NCI-H128 (cell line): Measurements from ENCODE around the gene GP9.

Experiments
- DNase-seq: peaks from one replicate; lab custom pipeline; 2025; ENCODE audit not compliant: unreplicated experiment; lab: John Stamatoyannopoulos, UW

The GP9 gene

GRCh38 chr3:129027544-129027880 is 33.1 kb upstream of the GP9 start:
- DNase-seq, result no peak

- DNase-seq, result no peak
These were observed 31.7 kb upstream of the GP9 start for GRCh38 chr3:129028866-129029265.

DNA sequence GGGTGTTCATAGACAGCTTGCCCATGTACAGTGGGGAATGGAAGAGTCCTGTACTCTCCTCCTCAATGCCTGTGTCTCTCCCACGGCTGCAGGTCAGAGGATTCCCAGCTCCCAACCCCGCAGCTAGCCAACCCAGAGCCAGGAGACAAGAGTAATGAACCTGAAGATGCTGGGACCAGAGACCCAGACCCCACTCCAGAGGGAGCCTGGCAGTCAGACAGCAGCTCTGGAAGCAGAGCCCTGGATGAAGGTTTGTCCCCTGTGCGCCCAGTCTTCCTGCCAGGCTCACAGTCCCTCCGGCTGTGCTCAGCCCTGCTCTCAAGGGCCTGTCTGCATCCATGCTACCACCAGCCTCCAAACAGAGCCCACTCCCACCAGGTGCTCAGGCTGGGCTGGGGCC is 30.0 kb upstream of the GP9 start:
- DNase-seq, result no peak

DNA sequence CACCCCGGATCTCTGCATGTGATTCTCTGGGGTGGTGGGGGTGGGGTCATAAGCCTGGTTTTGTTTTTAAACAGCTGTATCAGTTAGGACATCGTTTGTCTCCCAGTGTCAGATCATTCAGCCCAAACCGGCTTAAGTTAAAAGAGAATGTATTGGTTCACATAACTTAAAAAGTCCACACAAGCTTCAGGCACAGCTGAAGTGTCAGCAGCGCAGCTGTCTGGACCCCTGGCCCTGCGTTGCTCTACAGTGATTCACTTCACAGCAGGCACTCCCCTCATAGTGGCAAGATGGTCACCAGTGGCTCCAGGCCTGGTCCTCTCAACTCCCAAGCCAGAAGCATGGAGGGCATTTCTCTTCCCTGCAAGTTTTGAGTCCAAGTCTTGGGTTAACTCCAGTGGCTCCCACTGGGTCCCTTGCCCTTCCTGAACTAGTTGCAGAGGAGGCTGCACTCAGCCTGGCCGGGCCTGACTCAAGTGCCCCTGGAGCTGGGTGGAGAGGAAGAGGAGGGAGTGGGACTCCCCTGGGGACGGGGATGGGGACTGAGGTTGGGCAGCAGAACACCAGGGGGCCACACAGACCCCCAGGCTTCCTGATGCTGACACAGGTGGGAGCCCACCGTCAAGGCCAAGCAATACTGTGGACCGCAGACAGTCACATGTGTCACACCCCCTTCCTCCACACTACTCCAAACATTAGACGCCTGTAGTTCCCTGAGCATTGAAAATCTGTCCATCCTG is 28.9 kb upstream of the GP9 start:
- no peak for DNase-seq

DNA sequence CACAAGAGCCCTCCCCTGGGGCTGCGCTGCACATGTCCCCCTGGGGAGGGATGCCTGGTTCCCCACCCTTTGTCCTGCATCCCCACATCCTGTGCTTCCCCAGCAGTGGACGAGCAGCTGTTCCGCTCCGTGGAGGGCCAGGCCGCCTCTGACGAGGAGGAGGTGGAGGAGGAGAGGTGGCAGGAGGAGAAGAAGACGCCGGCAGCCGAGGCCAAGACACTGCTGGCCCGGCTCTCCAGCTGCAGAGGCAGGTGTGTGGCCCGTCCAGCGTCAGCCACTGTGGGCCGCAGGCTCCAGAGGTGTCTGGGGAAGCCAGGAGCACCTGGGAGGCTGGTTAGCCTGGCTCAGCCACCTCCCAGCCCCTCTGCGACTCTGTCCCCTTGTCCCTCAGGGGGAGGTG is 27.9 kb upstream of the GP9 start:
- DNase-seq, result no peak

GRCh38 chr3:129033151-129033550 is 27.4 kb upstream of the GP9 start:
- no peak for DNase-seq

GRCh38 chr3:129033633-129034321 is 26.8 kb upstream of the GP9 start:
- no peak for DNase-seq

- DNase-seq, result no peak
These were observed 25.9 kb upstream of the GP9 start for GRCh38 chr3:129034642-129035041.

GRCh38 chr3:129035360-129036221 is 25.0 kb upstream of the GP9 start:
- no peak for DNase-seq

DNA sequence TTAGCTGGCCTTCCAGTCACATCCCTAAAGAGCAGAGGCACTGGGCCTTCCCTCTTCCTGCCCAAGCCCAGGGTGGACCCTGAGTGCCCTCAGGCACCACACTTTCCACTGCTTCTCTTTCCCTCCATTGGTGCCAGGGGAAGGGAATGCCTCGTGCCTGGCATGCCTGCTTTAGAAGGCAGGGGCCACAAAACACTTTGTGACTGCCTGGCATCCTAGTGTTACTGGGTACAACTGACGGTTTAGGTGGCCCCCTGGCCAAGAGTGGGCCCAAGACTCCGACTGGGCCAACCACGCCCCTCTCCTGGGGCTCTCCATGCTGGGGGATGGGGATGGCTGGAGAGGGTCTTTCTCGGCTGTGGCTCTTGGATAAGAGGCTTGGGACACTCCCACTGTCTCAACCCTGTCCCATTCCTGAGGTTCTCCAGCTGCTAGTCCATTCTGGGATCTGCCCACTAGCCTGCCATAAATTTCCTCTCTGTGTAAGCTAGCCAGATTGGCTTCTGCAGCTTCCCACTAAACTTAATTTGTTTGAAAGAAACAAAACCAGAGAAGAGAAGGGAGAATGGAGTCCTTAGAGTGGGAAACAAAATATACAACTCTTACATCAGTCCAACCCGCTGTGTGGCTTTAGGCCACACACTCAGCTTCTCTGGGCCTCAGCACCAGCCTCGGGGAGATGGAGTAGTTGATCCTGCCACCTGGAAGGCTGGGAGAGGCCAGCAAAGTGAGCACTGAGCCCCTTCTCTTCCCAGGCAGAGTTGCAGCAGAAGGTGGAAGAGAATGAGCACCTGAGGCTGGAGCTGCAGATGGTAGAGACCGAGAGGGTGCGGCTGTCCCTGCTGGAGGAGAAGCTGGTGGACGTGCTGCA is 24.1 kb upstream of the GP9 start:
- no peak for DNase-seq

- no peak for DNase-seq
These were observed 23.5 kb upstream of the GP9 start for GRCh38 chr3:129037093-129037419.

DNA sequence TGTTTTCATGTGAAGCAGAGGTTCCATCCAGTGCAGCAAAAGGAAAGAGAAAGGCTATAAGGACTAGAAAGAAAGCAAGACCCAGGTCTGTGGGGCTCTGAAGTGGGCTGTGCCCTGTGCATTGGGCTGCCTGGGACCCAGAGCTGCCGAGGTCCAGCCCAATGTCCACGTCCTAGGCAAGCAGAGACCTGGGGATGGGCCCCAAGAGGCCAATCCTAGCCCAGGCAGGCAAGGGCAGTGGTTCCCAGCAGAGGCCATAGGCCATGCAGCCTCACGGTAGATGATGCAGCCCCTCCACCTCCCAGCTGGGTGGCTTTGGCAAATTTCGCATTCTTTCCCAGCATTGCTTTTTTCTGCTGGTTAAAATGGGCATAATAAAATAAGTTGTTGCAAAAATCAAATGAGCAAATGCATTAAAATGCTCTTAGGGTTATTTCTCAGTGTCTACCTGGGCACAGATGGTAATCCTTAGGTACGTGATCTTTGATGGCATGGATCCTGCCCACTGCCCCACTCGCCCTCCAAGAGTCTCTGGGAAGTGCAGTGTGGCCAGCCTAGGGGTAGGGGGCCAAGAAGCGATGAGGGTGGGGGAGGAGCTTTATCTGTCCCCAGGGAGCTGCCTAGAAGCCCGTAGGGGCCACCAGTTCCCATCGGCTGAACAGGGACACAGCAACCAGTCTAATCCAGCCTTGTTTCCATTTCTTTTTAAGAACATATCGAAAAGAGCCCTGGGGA is 22.3 kb upstream of the GP9 start:
- DNase-seq, result no peak

DNA sequence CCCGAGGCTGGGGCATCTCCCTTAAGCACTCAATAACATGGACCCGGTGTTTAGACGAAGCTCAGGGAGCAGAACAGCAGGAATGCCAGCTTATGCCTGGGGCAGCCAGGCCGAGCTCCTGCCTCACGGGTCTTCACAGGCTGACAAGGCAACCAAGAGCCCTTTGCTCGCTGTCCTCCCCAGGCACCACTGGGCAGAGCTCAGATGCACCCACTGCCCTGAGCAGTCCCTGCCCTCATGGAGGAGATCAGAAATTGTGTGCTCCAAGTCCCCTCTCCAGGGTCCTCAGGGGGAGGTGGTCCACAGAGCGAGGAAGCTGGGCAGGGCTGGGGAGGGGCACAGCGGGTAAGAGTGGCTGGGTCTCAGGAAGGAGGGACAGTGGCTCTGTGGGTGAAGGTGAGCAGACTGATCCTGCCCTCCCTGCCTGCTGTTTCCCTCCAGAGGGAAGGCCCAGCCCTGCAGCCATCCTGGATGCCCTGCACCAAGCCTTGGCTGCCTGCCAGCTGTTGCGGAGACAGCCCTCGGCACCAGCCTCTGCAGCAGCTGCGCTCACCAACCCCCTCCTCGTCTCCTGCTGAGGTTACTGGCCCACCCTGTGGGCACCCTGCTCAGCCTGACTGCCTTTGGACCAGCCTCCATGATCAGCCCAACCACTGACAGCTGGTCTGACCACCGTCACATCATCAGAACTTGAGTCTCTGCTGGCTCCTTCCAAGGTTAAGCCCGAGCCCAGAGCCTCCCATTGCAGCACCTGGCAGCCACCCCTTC is 21.1 kb upstream of the GP9 start:
- DNase-seq, result peak; percentile 23

GRCh38 chr3:129040039-129040336 is 20.6 kb upstream of the GP9 start:
- no peak for DNase-seq

GRCh38 chr3:129040579-129041300 is 19.8 kb upstream of the GP9 start:
- no peak for DNase-seq

DNA sequence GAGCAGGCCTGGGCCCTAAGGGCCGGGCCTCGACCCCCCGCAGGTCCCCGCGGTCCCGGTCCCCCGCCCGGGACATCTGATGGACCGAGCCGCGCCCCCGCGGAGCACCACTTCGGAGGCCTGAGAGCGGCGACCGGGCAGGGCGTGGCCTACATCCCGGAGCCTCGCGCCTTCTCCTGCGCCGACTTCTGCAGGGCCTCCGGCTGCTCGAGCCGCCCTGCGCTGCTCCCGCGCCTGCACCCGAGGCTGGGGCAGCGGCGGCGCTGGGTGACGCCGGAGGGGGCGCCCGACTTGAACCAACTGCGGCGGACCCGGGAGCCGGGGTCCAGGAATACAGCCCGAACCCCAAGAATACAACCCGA is 14.9 kb upstream of the GP9 start:
- DNase-seq, result no peak

- DNase-seq, result no peak
These were observed 14.4 kb upstream of the GP9 start for GRCh38 chr3:129046037-129046731.

- DNase-seq, result no peak
These were observed 13.6 kb upstream of the GP9 start for GRCh38 chr3:129046732-129047552.
